Measurements from ENCODE around the gene SORBS2.
"Not testable (repeated sequence)": the region's sequence is repeated elsewhere in the genome, so short reads cannot be mapped to it uniquely, and the experiment has no call there.

The SORBS2 gene

DNA sequence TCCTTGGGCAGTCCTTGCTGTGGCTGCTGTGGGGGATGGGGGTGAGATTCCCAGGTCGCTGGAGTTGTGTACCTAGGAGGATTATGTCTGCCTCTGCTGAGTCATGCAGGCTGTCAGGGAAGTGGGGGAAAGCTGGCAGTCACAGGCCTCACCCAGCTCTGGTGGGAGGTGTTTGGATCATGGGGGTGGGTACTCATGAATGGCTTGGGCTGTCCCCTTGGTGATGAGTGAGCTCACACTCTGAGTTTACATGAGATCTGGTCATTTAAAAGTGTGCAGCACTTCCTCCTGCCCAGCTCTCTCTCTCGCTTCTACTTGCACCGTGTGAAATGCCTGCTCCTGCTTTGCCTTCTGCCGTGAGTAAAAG lies 252.1 kb downstream of the SORBS2 start:
- Histone ChIP-seq H3K36me3 (ENCODE audit: control insufficient read depth in 2 of 2, insufficient read depth in 2 of 2, low read length in 2 of 2) (no peaks in the 10 kb centered on the region), H3K4me3 (ENCODE audit: low read length in 2 of 2) (peak overlapping the region in 1 of 2 donors; percentile 44), H3K9me3 (ENCODE audit: control insufficient read depth in 2 of 2, low read length in 2 of 2) (no peaks in the 10 kb centered on the region), H3K4me1 (ENCODE audit: control insufficient read depth, insufficient read depth, low read length) (peaks cover 27% of the 10 kb centered on the region), H3K9ac (ENCODE audit: low read length in 2 of 2) (no peak overlapping the region), H3K27ac (ENCODE audit: low read length) (peak overlapping the region; percentile 31), H3K27me3 (ENCODE audit: control insufficient read depth in 1 of 2, insufficient read depth in 2 of 2, low read length in 2 of 2) (no peaks in the 10 kb centered on the region)

DNA sequence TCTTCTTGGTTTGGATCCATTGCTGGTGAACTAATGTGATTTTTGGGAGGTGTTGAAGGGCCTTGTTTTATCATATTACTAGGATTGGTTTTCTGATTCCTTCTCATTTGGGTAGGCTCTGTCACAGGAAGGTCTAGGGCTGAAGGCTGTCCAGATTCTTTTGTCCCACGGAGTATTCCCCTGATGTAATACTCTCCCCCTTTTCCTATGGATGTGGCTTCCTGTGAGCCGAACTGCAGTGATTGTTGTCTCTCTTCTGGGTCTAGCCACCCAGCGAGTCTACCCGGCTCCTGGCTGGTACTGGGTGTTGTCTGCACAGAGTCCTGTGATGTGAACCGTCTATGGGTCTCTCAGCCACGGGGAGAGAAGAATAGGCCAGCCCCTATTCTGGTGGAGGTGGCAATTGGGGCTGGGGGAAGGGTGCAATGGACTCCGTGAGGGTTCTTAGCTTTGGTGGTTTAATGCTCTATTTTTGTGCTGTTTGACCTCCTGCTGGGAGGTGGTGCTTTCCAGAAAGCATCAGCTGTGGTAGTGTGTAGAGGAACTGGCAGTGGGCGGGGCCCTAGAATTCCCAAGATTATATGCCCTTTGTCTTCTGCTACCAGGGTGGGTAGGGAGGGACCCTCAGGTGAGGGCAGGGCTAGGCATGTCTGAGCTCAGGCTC lies 252.6 kb downstream of the SORBS2 start:
- H3K9ac ChIP-seq (ENCODE audit: low read length in 2 of 2); H3K27ac ChIP-seq (ENCODE audit: low read length); H3K4me3 ChIP-seq (ENCODE audit: low read length in 2 of 2); H3K36me3 ChIP-seq (ENCODE audit: control insufficient read depth in 2 of 2, insufficient read depth in 2 of 2, low read length in 2 of 2); H3K9me3 ChIP-seq (ENCODE audit: control insufficient read depth in 2 of 2, low read length in 2 of 2); H3K27me3 ChIP-seq (ENCODE audit: control insufficient read depth in 1 of 2, insufficient read depth in 2 of 2, low read length in 2 of 2): not testable (repeated sequence)
- peaks cover 29% of the 10 kb centered on the region for H3K4me1 ChIP-seq (ENCODE audit: control insufficient read depth, insufficient read depth, low read length)

DNA sequence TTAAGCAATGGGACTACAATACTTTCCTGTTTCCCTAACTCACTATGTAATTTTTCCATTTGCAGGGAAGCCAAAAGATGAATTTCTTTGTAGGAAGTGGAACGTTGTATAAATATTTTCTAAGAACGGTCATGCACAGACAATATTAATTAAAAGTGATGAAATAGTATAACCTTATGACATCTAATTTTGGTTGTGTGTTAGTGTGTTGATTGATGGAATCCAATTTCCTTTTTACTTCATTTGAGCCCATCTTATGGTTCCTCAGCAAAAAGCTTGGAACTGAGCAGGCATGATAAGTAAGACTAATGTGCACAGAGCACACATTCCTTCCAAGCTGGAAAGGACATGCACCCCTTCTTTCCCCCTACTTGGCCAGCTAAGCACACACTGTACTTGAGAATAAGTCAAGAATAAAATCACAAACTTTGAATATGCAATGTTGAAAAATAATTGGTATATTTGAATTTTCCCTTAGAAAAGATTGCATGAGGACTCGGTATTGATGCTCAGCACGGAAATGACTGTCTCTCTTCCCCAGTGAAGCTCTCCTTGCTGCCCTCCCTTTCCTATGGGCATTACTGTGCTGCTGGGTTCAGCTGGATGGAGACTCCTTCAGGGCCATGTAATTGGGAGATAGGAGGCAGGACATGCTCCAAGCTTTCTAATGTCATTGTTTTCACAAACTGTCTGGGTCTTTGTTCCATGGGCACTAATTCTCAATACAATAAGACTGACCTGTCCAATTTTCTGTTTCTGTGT lies 257.4 kb downstream of the SORBS2 start:
- peak overlapping the region; percentile 60 for H3K27ac ChIP-seq (ENCODE audit: low read length)
- H3K9me3 ChIP-seq (ENCODE audit: control insufficient read depth in 2 of 2, low read length in 2 of 2): no peaks in the 10 kb centered on the region
- H3K4me1 ChIP-seq (ENCODE audit: control insufficient read depth, insufficient read depth, low read length): peaks cover 29% of the 10 kb centered on the region
- H3K27me3 ChIP-seq (ENCODE audit: control insufficient read depth in 1 of 2, insufficient read depth in 2 of 2, low read length in 2 of 2): no peaks in the 10 kb centered on the region
- peak overlapping the region in 1 of 2 donors; percentile 22 for H3K4me3 ChIP-seq (ENCODE audit: low read length in 2 of 2)
- no peaks in the 10 kb centered on the region for H3K36me3 ChIP-seq (ENCODE audit: control insufficient read depth in 2 of 2, insufficient read depth in 2 of 2, low read length in 2 of 2)
- H3K9ac ChIP-seq (ENCODE audit: low read length in 2 of 2): no peak overlapping the region

GRCh38 chr4:185552254-185552653 lies 259.7 kb downstream of the SORBS2 start:
- no peak overlapping the region for H3K4me3 ChIP-seq (ENCODE audit: low read length in 2 of 2)
- no peaks in the 10 kb centered on the region for H3K9me3 ChIP-seq (ENCODE audit: control insufficient read depth in 2 of 2, low read length in 2 of 2)
- H3K27me3 ChIP-seq (ENCODE audit: control insufficient read depth in 1 of 2, insufficient read depth in 2 of 2, low read length in 2 of 2): no peaks in the 10 kb centered on the region
- H3K36me3 ChIP-seq (ENCODE audit: control insufficient read depth in 2 of 2, insufficient read depth in 2 of 2, low read length in 2 of 2): no peaks in the 10 kb centered on the region
- peaks cover 26% of the 10 kb centered on the region for H3K4me1 ChIP-seq (ENCODE audit: control insufficient read depth, insufficient read depth, low read length)
- H3K9ac ChIP-seq (ENCODE audit: low read length in 2 of 2): no peak overlapping the region
- H3K27ac ChIP-seq (ENCODE audit: low read length): no peak overlapping the region

DNA sequence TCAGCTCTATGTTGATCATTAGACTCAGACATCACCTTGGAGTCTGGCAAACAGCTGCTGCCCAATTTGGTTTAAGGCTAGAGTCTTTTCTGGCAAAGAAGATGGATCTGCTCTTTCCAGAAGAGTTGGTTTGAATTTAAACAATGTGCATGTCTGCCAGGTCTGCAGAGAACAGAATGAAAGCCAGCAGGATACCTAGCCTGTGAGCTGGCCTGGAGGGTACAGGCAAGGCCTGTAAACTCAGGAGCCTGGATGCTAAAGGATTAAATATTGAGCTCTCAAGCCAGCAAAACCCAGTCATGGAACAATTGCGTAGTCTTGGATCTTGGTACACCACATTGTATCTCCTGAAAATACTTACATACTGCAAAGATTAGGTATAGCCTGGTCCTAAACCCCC lies 261.1 kb downstream of the SORBS2 start:
- Histone ChIP-seq H3K36me3 (ENCODE audit: control insufficient read depth in 2 of 2, insufficient read depth in 2 of 2, low read length in 2 of 2) (no peaks in the 10 kb centered on the region), H3K4me1 (ENCODE audit: control insufficient read depth, insufficient read depth, low read length) (peaks cover 26% of the 10 kb centered on the region), H3K27me3 (ENCODE audit: control insufficient read depth in 1 of 2, insufficient read depth in 2 of 2, low read length in 2 of 2) (no peaks in the 10 kb centered on the region), H3K9ac (ENCODE audit: low read length in 2 of 2) (no peak overlapping the region), H3K4me3 (ENCODE audit: low read length in 2 of 2) (no peak overlapping the region), H3K9me3 (ENCODE audit: control insufficient read depth in 2 of 2, low read length in 2 of 2) (no peaks in the 10 kb centered on the region), H3K27ac (ENCODE audit: low read length) (peak overlapping the region; percentile 25)

DNA sequence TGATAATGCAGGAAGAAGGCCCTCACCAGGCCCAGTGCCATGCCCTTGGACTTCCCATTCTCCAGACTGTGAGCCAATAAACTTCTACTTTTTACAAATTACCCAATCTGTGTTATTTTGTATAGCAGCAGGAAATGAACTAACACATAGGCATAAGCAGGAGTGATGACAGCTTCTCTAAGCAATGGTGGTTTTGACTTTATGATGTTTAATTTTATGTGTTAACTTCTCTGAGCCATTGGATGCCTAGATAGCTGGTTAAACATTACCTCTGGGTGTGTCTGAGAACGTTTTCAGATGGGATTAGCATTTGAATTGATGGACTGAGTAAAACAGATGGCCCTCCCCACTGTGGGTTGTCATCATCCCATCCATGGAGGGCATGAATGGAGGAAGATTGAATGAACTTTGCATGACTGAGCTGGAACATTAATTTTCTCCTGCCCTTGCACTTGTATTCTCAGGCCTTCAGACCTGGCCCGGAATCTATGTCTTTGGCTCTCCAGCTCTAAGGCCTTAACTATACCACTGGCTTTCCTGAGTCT lies 262.8 kb downstream of the SORBS2 start:
- H3K4me1 ChIP-seq (ENCODE audit: control insufficient read depth, insufficient read depth, low read length): peaks cover 18% of the 10 kb centered on the region
- no peak overlapping the region for H3K9ac ChIP-seq (ENCODE audit: low read length in 2 of 2)
- H3K9me3 ChIP-seq (ENCODE audit: control insufficient read depth in 2 of 2, low read length in 2 of 2): no peaks in the 10 kb centered on the region
- no peak overlapping the region for H3K4me3 ChIP-seq (ENCODE audit: low read length in 2 of 2)
- no peak overlapping the region for H3K27ac ChIP-seq (ENCODE audit: low read length)
- no peaks in the 10 kb centered on the region for H3K36me3 ChIP-seq (ENCODE audit: control insufficient read depth in 2 of 2, insufficient read depth in 2 of 2, low read length in 2 of 2)
- no peaks in the 10 kb centered on the region for H3K27me3 ChIP-seq (ENCODE audit: control insufficient read depth in 1 of 2, insufficient read depth in 2 of 2, low read length in 2 of 2)

GRCh38 chr4:185548587-185548986 lies 263.4 kb downstream of the SORBS2 start:
- H3K27ac ChIP-seq (ENCODE audit: low read length): no peak overlapping the region
- no peaks in the 10 kb centered on the region for H3K27me3 ChIP-seq (ENCODE audit: control insufficient read depth in 1 of 2, insufficient read depth in 2 of 2, low read length in 2 of 2)
- H3K4me1 ChIP-seq (ENCODE audit: control insufficient read depth, insufficient read depth, low read length): peaks cover 15% of the 10 kb centered on the region
- no peaks in the 10 kb centered on the region for H3K36me3 ChIP-seq (ENCODE audit: control insufficient read depth in 2 of 2, insufficient read depth in 2 of 2, low read length in 2 of 2)
- H3K9me3 ChIP-seq (ENCODE audit: control insufficient read depth in 2 of 2, low read length in 2 of 2): no peaks in the 10 kb centered on the region
- no peak overlapping the region for H3K9ac ChIP-seq (ENCODE audit: low read length in 2 of 2)
- no peak overlapping the region for H3K4me3 ChIP-seq (ENCODE audit: low read length in 2 of 2)

GRCh38 chr4:185546335-185546734 lies 265.7 kb downstream of the SORBS2 start:
- H3K27me3 ChIP-seq (ENCODE audit: control insufficient read depth in 1 of 2, insufficient read depth in 2 of 2, low read length in 2 of 2): no peaks in the 10 kb centered on the region
- H3K9me3 ChIP-seq (ENCODE audit: control insufficient read depth in 2 of 2, low read length in 2 of 2): no peaks in the 10 kb centered on the region
- peaks cover 17% of the 10 kb centered on the region for H3K4me1 ChIP-seq (ENCODE audit: control insufficient read depth, insufficient read depth, low read length)

GRCh38 chr4:185542626-185543315 lies 269.2 kb downstream of the SORBS2 start:
- H3K9me3 ChIP-seq (ENCODE audit: control insufficient read depth in 2 of 2, low read length in 2 of 2): no peaks in the 10 kb centered on the region
- peak overlapping the region in 1 of 2 donors; percentile 29 for H3K4me3 ChIP-seq (ENCODE audit: low read length in 2 of 2)
- peaks cover 36% of the 10 kb centered on the region for H3K4me1 ChIP-seq (ENCODE audit: control insufficient read depth, insufficient read depth, low read length)
- H3K36me3 ChIP-seq (ENCODE audit: control insufficient read depth in 2 of 2, insufficient read depth in 2 of 2, low read length in 2 of 2): no peaks in the 10 kb centered on the region
- H3K27me3 ChIP-seq (ENCODE audit: control insufficient read depth in 1 of 2, insufficient read depth in 2 of 2, low read length in 2 of 2): no peaks in the 10 kb centered on the region
- H3K27ac ChIP-seq (ENCODE audit: low read length): peak overlapping the region; percentile 90
- no peak overlapping the region for H3K9ac ChIP-seq (ENCODE audit: low read length in 2 of 2)

More at GRCh38 chr4:185546335-185546734, 265.7 kb downstream of the SORBS2 start:
- Histone ChIP-seq H3K36me3 (ENCODE audit: control insufficient read depth in 2 of 2, insufficient read depth in 2 of 2, low read length in 2 of 2) (no peaks in the 10 kb centered on the region), H3K27ac (ENCODE audit: low read length) (no peak overlapping the region), H3K9ac (ENCODE audit: low read length in 2 of 2) (no peak overlapping the region), H3K4me3 (ENCODE audit: low read length in 2 of 2) (no peak overlapping the region)

GRCh38 chr4:185541251-185541727 lies 270.7 kb downstream of the SORBS2 start:
- Histone ChIP-seq H3K36me3 (ENCODE audit: control insufficient read depth in 2 of 2, insufficient read depth in 2 of 2, low read length in 2 of 2) (no peaks in the 10 kb centered on the region), H3K27me3 (ENCODE audit: control insufficient read depth in 1 of 2, insufficient read depth in 2 of 2, low read length in 2 of 2) (no peaks in the 10 kb centered on the region), H3K9ac (ENCODE audit: low read length in 2 of 2) (peak overlapping the region in 1 of 2 donors; percentile 36), H3K9me3 (ENCODE audit: control insufficient read depth in 2 of 2, low read length in 2 of 2) (no peaks in the 10 kb centered on the region), H3K4me3 (ENCODE audit: low read length in 2 of 2) (peak overlapping the region in 1 of 2 donors; percentile 22), H3K27ac (ENCODE audit: low read length) (peak overlapping the region; percentile 90), H3K4me1 (ENCODE audit: control insufficient read depth, insufficient read depth, low read length) (peaks cover 39% of the 10 kb centered on the region)

Measured in stomach smooth muscle (tissue), 2 donors.